H9 (cell line): ENCODE measurements around the gene SH3BP1. TPM values are rescaled to one million over a fixed set of nuclear protein-coding genes. Genes with fewer than 3 reads are reported as not detected.

ENCODE experiments used
- DNase-seq: peaks from one replicate; pipeline ENCODE4 v3.0.0-alpha.2; 2017
- H2AFZ ChIP-seq: one replicate; pipeline ENCODE4 v1.6.1; 2013; ENCODE audit warnings: mild to moderate bottlenecking, low read length, control low read depth, moderate library complexity
- H2AK5ac ChIP-seq: 2 replicates; pipeline ENCODE4 v1.6.1; 2013; ENCODE audit warnings: low read length, control low read depth, mixed read lengths; ENCODE audit not compliant: insufficient read length
- H2BK120ac ChIP-seq: one replicate; pipeline ENCODE4 v1.6.1; 2013; ENCODE audit warnings: low read depth, mild to moderate bottlenecking, low read length, control low read depth, inconsistent platforms; ENCODE audit not compliant: poor library complexity, severe bottlenecking
- H2BK12ac ChIP-seq: 2 replicates; pipeline ENCODE4 v1.6.1; 2013; ENCODE audit warnings: low read length, control low read depth, mixed read lengths, low read depth; ENCODE audit not compliant: insufficient read length
- H2BK15ac ChIP-seq: 2 replicates; pipeline ENCODE4 v1.6.1; 2013; ENCODE audit warnings: low read depth, low read length, control low read depth
- H2BK20ac ChIP-seq: one replicate; pipeline ENCODE4 v1.6.1; 2013; ENCODE audit warnings: low read depth, mild to moderate bottlenecking, low read length, control low read depth, inconsistent platforms; ENCODE audit not compliant: poor library complexity, severe bottlenecking
- H2BK5ac ChIP-seq: 2 replicates; pipeline ENCODE4 v1.6.1; 2013; ENCODE audit warnings: low read length, control low read depth, mixed read lengths; ENCODE audit not compliant: insufficient read length
- H3K14ac ChIP-seq: 2 replicates; pipeline ENCODE4 v1.6.1; 2013; ENCODE audit warnings: low read length, control low read depth; ENCODE audit not compliant: insufficient read depth
- H3K18ac ChIP-seq: 2 replicates; pipeline ENCODE4 v1.6.1; 2013; ENCODE audit warnings: low read depth, mild to moderate bottlenecking, mixed read lengths, low read length, control low read depth; ENCODE audit not compliant: insufficient read length
- H3K23ac ChIP-seq: 2 replicates; pipeline ENCODE4 v1.6.1; 2013; ENCODE audit warnings: low read length, control low read depth, mixed read lengths, low read depth; ENCODE audit not compliant: insufficient read length
- H3K23me2 ChIP-seq: 2 replicates; pipeline ENCODE4 v1.6.1; 2013; ENCODE audit warnings: low read depth, mild to moderate bottlenecking, mixed read lengths, low read length, control low read depth; ENCODE audit not compliant: insufficient read length, poor library complexity, severe bottlenecking
- H3K27ac ChIP-seq: 2 replicates; pipeline ENCODE4 v1.5.1; 2013; ENCODE audit warnings: low read length, control low read depth, mixed read lengths, low read depth; ENCODE audit not compliant: insufficient read length
- H3K27me3 ChIP-seq: 2 replicates; pipeline ENCODE4 v1.6.1; 2013; ENCODE audit warnings: low read length, control low read depth, inconsistent platforms; ENCODE audit not compliant: insufficient read depth
- H3K4ac ChIP-seq: 2 replicates; pipeline ENCODE4 v1.6.1; 2013; ENCODE audit warnings: low read depth, mild to moderate bottlenecking, control low read depth, inconsistent platforms, low read length, moderate library complexity
- H3K4me1 ChIP-seq: 2 replicates; pipeline ENCODE4 v1.6.1; 2013; ENCODE audit warnings: low read length, control low read depth, inconsistent platforms; ENCODE audit not compliant: insufficient read depth
- H3K4me2 ChIP-seq: 2 replicates; pipeline ENCODE4 v1.6.1; 2013; ENCODE audit warnings: low read length, control low read depth, mixed read lengths; ENCODE audit not compliant: insufficient read length, insufficient read depth
- H3K56ac ChIP-seq: 2 replicates; pipeline ENCODE4 v1.6.1; 2013; ENCODE audit warnings: low read depth, mild to moderate bottlenecking, mixed read lengths, low read length, control low read depth; ENCODE audit not compliant: insufficient read length
- H3K79me1 ChIP-seq: 2 replicates; pipeline ENCODE4 v1.6.1; 2013; ENCODE audit warnings: low read depth, mild to moderate bottlenecking, moderate library complexity, low read length, control low read depth, inconsistent platforms; ENCODE audit not compliant: insufficient read depth, poor library complexity, severe bottlenecking
- H3K79me2 ChIP-seq: 2 replicates; pipeline ENCODE4 v1.6.1; 2013; ENCODE audit warnings: low read length, control low read depth, inconsistent platforms; ENCODE audit not compliant: insufficient read depth
- H3K9ac ChIP-seq: 2 replicates; pipeline ENCODE4 v1.6.1; 2013; ENCODE audit warnings: low read length, control low read depth, mixed read lengths; ENCODE audit not compliant: insufficient read length; ENCODE audit errors: extremely low read depth
- H3K9me3 ChIP-seq: one replicate; pipeline ENCODE4 v1.6.1; 2013; ENCODE audit warnings: low read depth, low read length, inconsistent platforms; ENCODE audit not compliant: control insufficient read depth
- H3T11ph ChIP-seq: one replicate; pipeline ENCODE4 v1.6.1; 2013; ENCODE audit warnings: mild to moderate bottlenecking, low read length, control low read depth, inconsistent platforms
- H4K20me1 ChIP-seq: one replicate; pipeline ENCODE4 v1.6.1; 2013; ENCODE audit not compliant: control insufficient read depth, insufficient read length, insufficient read depth
- H4K5ac ChIP-seq: 2 replicates; pipeline ENCODE4 v1.6.1; 2013; ENCODE audit warnings: low read depth, mild to moderate bottlenecking, mixed read lengths, low read length, control low read depth; ENCODE audit not compliant: insufficient read length
- H4K8ac ChIP-seq: replicated peaks from 2 replicates; pipeline ENCODE4 v1.6.1; 2013; ENCODE audit warnings: low read length, control low read depth, mixed read lengths, low read depth; ENCODE audit not compliant: insufficient read length
- H4K91ac ChIP-seq: 2 replicates; pipeline ENCODE4 v1.6.1; 2013; ENCODE audit warnings: low read depth, mild to moderate bottlenecking, moderate library complexity, mixed read lengths, low read length, control low read depth; ENCODE audit not compliant: insufficient read length
- H3K27ac Mint-ChIP-seq, 3 experiments: 2 replicates in 2 of 3; 3 replicates in 1 of 3; pipeline ENCODE4 v1.8.0; 2020 to 2021; ENCODE audit warnings: mixed read lengths in 3 of 3, mild to moderate bottlenecking in 1 of 3, moderate library complexity in 1 of 3
- H3K27me3 Mint-ChIP-seq: 2 replicates; pipeline ENCODE4 v1.8.0; 2021; ENCODE audit warnings: low read depth, mild to moderate bottlenecking, moderate library complexity, mixed read lengths
- H3K36me3 Mint-ChIP-seq, 3 experiments: 2 replicates in 2 of 3; 3 replicates in 1 of 3; pipeline ENCODE4 v1.8.0; 2020 to 2021; ENCODE audit warnings: low read depth in 3 of 3, mixed read lengths in 3 of 3; ENCODE audit not compliant: insufficient read depth in 1 of 3
- H3K4me1 Mint-ChIP-seq, 2 experiments: 2 replicates each; pipeline ENCODE4 v1.8.0; 2020; ENCODE audit warnings: mixed read lengths in 2 of 2
- H3K4me3 Mint-ChIP-seq, 2 experiments: 2 replicates in 1 of 2; 3 replicates in 1 of 2; pipeline ENCODE4 v1.8.0; 2020 to 2021; ENCODE audit warnings: mild to moderate bottlenecking in 2 of 2, mixed read lengths in 2 of 2, moderate library complexity in 1 of 2
- H3K9me3 Mint-ChIP-seq, 2 experiments: 2 replicates in 1 of 2; 3 replicates in 1 of 2; pipeline ENCODE4 v1.8.0; 2020; ENCODE audit warnings: mild to moderate bottlenecking in 2 of 2, mixed read lengths in 2 of 2, moderate library complexity in 1 of 2
- CTCF ChIP-seq: fragments of 200-600 bp; sonication (generic); conservative IDR thresholded peaks from 3 replicates; pipeline ENCODE4 v1.8.0; 2021; ENCODE audit warnings: antibody characterized with exemption, mild to moderate bottlenecking
- WGBS: extraction: QIAGEN DNeasy Blood & Tissue Kit; methylation state at CpG from one replicate; pipeline ENCODE4 v1.1.7; 2013; ENCODE audit warnings: missing lambda C conversion rate, low lambda C conversion rate, mixed read lengths; ENCODE audit not compliant: insufficient read length; ENCODE audit errors: extremely low coverage; 5-methylcytosine and 5-hydroxymethylcytosine counted together
- total RNA-seq: library from RNA; stranded (reverse); gene quantifications from 2 replicates; pipeline ENCODE4 v1.2.1, GENCODE V29; 2021

The SH3BP1 gene
- total RNA-seq, 1 experiment from 2014 or later, result 33.6 TPM

- no peaks in the 10 kb centered on the region for H3K4me1 ChIP-seq
- Mint-ChIP-seq H3K4me1 (peaks cover 5 to 25% of the 10 kb centered on the region in 2 experiments), H3K36me3 (no peaks in the 10 kb centered on the region; a peak in 1 of 7 replicates), H3K27ac (peak within 1 kb of the TSS in 1 of 3 experiments; percentile 25; a peak in 1 of 7 replicates), H3K4me3 (peak within 1 kb of the TSS; percentile 60 to 73), H3K9me3 (no peaks in the 10 kb centered on the region), H3K27me3 (peaks cover 7% of the 10 kb centered on the region)
- no peaks in the 10 kb centered on the region for H4K20me1 ChIP-seq
- no peaks in the 10 kb centered on the region for H3K27me3 ChIP-seq
- H3T11ph ChIP-seq, result no peak within 1 kb of the TSS
- no peaks in the 10 kb centered on the region for H3K79me2 ChIP-seq
- H3K4ac ChIP-seq, result no peak within 1 kb of the TSS
- H2BK15ac ChIP-seq, result no peak within 1 kb of the TSS
- no CpG with 5 or more reads among the region's 34 CpGs for WGBS
- H4K5ac ChIP-seq, result no peak within 1 kb of the TSS
- H3K9me3 ChIP-seq, result no peaks in the 10 kb centered on the region
- peaks cover 3% of the 10 kb centered on the region for H3K23me2 ChIP-seq
- no peak within 1 kb of the TSS for H2BK12ac ChIP-seq
- no peak within 1 kb of the TSS for H2AFZ ChIP-seq
- no peak within 1 kb of the TSS for H3K27ac ChIP-seq
- H2AK5ac ChIP-seq, result no peak within 1 kb of the TSS
- peak within 1 kb of the TSS; percentile 25 for H3K18ac ChIP-seq
- H2BK5ac ChIP-seq, result no peak within 1 kb of the TSS
- H2BK120ac ChIP-seq, result no peak within 1 kb of the TSS
- no peak within 1 kb of the TSS for H4K91ac ChIP-seq
- no peak for TF ChIP-seq CTCF
- peak; percentile 86 for DNase-seq
- H3K79me1 ChIP-seq, result no peaks in the 10 kb centered on the region
- H3K4me2 ChIP-seq, result peak within 1 kb of the TSS; percentile 76
- no peak within 1 kb of the TSS for H2BK20ac ChIP-seq
- H4K8ac ChIP-seq, result no peak within 1 kb of the TSS
- H3K9ac ChIP-seq, result no peak within 1 kb of the TSS
- H3K23ac ChIP-seq, result no peak within 1 kb of the TSS
- H3K56ac ChIP-seq, result no peak within 1 kb of the TSS
- no peak within 1 kb of the TSS for H3K14ac ChIP-seq
Measured at GRCh38 chr22:37674951-37675929, 35.8 kb downstream of the SH3BP1 start, which contains the start of gene LGALS1. LGALS1 (plus strand) TSS chr22:37675636; CDS start chr22:37675703, 67 bp downstream.
